Transverse colon (tissue), 4 donors: ENCODE results near the gene ASAP3.

Source experiments
- EP300 ChIP-seq: sonication (generic); formaldehyde crosslinking; IDR thresholded peaks from one replicate; pipeline ENCODE4 v1.6.1; 2017; ENCODE audit warnings: antibody characterized with exemption, low read depth
- POLR2AphosphoS5 ChIP-seq, 3 donors: sonication (generic); formaldehyde crosslinking; IDR thresholded peaks; one replicate each; pipeline ENCODE4 v1.6.1; 2016; ENCODE audit warnings: antibody characterized with exemption in 3 of 3
- TF ChIP-seq, protein P1 (sequence below), 5 experiments: fragments of 200-600 bp in 3 of 5; fragments of 450-650 bp in 2 of 5; sonication (generic) in 3 of 5; IDR thresholded peaks; 1 replicate in 2 of 5; 2 replicates in 3 of 5; pipeline ENCODE4 v1.5.1; 2016 to 2017; ENCODE audit warnings: antibody characterized with exemption in 5 of 5, inconsistent platforms in 3 of 5, mild to moderate bottlenecking in 2 of 5, moderate library complexity in 1 of 5

DNA sequence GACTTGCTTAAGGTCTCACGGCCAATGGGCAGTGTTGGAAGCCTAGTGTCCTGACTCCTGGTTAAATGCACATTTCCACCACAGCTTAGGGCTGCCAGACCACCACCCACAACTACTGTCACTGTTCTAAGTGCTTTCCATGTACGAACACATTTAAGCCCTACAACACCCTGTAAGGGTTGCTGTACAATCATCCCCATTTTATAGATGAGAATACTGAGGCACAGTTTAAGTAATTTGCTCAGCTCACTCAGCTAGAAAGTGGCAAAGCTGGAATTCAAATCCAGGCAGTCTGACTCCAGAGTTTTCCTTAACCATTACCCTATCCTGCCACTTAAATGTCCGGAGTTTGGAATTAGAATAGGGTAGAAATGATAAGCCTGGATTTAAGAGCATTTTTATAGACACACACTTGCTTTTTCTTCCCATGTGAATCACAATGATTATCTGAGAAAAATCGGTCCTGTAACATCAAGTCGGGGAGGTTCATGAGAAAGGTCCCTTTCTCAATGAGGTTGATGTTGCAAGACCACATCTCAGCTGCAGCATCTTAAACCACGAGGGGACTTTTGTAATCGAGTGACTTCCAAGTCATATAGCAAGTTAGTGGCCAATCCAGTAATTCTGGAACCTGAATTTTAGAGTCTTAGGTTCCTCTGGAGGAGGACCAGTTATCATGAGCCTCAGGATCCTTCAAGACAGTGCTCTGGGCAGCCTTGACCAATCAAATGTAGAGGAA, 38.4 kb upstream of the ASAP3 start:
- TF ChIP-seq POLR2AphosphoS5 (IDR thresholded peaks at IDR 0.05) = no peak
- TF ChIP-seq, protein P1, sequence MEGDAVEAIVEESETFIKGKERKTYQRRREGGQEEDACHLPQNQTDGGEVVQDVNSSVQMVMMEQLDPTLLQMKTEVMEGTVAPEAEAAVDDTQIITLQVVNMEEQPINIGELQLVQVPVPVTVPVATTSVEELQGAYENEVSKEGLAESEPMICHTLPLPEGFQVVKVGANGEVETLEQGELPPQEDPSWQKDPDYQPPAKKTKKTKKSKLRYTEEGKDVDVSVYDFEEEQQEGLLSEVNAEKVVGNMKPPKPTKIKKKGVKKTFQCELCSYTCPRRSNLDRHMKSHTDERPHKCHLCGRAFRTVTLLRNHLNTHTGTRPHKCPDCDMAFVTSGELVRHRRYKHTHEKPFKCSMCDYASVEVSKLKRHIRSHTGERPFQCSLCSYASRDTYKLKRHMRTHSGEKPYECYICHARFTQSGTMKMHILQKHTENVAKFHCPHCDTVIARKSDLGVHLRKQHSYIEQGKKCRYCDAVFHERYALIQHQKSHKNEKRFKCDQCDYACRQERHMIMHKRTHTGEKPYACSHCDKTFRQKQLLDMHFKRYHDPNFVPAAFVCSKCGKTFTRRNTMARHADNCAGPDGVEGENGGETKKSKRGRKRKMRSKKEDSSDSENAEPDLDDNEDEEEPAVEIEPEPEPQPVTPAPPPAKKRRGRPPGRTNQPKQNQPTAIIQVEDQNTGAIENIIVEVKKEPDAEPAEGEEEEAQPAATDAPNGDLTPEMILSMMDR (IDR thresholded peaks at IDR 0.05) = no peak
- TF ChIP-seq EP300 = no peak
